HK-2 (cell line): ENCODE measurements around the gene PLEKHA6.

Source experiments
- DNase-seq: peaks from one replicate; pipeline ENCODE4 v3.0.0-alpha.2; 2018; ENCODE audit not compliant: unreplicated experiment

The PLEKHA6 gene

GRCh38 chr1:204212715-204213114 lies 147.0 kb downstream of the PLEKHA6 start:
- no peak for DNase-seq

DNA sequence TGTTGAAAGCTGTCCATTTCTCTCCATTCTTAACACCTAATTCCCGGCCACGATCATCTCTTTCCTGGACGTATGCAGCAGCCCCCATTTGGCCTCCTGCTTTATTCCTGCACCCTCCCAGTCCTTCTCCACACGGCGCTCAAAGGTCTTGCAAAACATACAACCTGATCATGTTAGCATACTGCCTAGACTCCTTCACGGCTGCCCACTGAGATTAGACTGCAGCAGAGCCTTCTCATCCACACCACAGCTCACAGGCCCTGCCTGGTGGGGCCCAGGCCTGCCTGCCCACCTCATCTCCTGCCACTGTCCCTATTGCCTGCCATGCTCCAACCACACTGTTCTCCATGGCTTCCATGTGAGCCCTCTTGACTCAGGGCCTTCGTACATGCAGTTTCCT lies 148.7 kb downstream of the PLEKHA6 start:
- no peak for DNase-seq

DNA sequence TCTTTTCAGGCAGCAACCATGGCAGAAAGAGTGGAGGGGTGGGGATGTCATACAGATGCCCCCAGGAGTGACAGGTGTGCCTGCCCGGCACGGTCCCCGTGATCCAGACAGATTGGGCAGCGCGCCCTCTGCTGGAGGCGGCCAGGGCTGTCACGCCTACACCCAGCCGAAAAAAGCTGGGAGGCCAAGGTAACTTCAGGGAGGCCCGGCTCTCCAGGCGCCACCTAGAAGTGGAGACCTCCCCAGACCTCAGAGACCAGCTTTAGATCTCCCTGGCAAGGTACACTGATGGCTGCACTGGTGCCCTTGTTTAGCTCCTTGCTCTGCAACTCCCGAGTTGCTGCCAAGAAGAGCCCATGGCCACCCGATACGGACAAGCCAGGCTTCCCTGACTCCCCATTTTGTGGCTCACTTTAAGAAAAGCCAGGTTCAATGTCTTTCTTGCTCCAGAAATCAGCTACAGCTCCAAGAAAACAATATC lies 152.6 kb downstream of the PLEKHA6 start:
- peak; percentile 70 for DNase-seq

DNA sequence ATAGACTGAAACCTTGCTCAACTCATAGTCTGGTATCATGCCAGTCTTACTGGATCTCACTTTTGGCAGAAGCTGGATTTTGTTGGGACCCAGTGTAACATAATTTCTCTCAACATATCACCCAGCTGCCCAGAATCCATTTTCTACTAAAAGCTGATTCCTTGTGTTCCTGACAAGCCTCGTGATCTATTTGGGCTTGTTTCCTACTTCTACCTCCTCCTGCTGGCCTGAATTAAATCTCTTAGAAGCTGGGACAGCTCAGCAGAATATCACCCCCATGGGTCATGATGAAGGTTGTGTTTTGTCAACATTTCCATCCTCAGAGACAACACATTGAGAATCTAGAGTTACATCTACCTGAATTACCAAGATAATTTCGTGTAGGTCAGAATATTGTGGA lies 153.6 kb downstream of the PLEKHA6 start:
- DNase-seq, result no peak

GRCh38 chr1:204205486-204205885 lies 154.2 kb downstream of the PLEKHA6 start:
- no peak for DNase-seq

DNA sequence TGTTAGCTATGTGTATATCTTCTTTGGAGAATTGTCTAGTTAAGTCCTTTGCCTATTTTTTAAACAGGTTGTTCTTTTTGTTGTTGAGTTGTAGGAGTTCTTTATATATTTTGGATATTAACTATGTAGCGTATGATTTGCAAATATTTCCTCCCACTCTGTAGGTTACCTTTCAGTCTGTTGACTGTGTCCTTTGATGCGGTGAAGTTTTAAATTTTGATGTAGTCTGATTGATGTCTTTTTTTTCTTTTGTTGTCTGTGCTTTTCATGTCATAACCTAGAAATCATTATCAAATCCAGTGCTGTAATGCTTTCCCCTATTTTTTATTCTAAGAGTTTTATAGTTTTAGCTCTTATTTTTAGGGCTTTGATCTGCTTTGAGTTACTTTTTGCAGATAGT lies 154.8 kb downstream of the PLEKHA6 start:
- DNase-seq, result no peak

DNA sequence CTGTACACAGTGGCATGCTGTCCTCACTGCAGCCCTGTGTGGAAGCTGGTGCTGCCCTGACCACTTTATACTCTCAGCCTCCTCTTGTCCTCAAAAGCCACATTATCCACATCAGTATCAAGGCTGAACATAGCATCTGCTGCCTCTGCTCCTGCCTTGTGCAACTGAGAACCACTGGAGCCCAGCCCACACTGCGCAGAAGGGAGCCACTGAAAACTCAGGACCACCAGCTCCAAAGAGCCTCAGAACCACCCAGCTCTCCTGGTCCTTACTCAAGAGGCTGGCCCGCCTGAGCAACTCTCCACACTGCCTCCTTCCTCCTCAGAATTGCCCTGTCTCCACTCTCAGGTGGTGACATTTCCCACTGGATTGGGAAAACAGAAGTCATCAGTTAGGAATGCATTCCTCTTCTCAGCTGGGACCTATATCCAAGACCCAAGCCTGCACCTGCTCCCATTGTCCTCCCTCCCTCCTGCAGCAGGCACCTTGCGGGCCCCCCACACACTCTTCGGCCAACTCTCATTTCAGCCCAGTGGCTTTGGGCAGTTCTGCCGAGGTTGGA lies 156.4 kb downstream of the PLEKHA6 start:
- DNase-seq, result no peak

DNA sequence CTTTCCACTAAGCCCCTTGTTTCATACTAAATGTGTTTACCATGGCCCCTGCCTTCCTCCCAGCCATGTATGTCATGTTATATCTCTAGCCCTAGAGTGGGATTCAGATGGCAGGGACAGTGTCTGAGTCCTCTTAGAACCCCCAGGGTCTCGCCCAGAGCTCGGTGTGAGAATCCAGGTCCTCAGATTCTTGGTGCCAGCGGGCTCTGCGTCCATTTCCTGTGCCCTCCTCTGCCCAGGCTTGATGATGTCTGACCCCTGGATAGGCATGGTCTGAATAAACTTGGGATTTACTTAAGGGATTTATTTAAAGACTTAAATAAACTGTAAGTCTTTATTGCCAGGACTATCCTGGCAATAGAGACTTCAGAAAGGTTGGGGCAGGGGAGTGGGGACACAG lies 157.2 kb downstream of the PLEKHA6 start:
- no peak for DNase-seq

GRCh38 chr1:204201348-204202040 lies 158.2 kb downstream of the PLEKHA6 start:
- no peak for DNase-seq

GRCh38 chr1:204199579-204199978 lies 160.2 kb downstream of the PLEKHA6 start:
- DNase-seq, result no peak

GRCh38 chr1:204198348-204199340 lies 161.1 kb downstream of the PLEKHA6 start:
- peak; percentile 78 for DNase-seq

- no peak for DNase-seq
Observed at GRCh38 chr1:204197068-204197467, 162.7 kb downstream of the PLEKHA6 start.

- no peak for DNase-seq
Observed at GRCh38 chr1:204196068-204196795, 163.5 kb downstream of the PLEKHA6 start, which contains the start of gene KISS1. KISS1 (minus strand) TSS chr1:204196491; CDS start chr1:204192876, 3,615 bp downstream.

- DNase-seq, result no peak
Observed at GRCh38 chr1:204194771-204195170, 165.0 kb downstream of the PLEKHA6 start.

DNA sequence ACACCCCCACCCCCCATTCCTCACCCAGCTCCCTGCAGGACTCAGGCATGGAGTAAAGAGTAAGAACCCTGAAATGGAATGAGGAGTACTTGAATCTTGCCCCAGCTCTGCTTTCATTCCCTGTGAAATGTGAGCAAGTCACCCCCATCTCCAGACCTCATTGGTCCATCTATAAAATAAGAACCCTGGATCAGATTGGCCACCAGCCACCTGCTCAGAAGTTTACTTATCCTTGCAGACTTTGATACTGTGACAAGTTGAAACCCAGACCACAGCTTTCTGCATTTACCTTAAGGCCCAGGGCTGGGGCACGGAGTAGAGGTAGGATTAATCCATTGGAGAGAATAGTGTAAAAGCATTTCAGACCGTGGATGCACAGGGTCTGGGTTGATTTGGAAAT lies 165.6 kb downstream of the PLEKHA6 start:
- no peak for DNase-seq

DNA sequence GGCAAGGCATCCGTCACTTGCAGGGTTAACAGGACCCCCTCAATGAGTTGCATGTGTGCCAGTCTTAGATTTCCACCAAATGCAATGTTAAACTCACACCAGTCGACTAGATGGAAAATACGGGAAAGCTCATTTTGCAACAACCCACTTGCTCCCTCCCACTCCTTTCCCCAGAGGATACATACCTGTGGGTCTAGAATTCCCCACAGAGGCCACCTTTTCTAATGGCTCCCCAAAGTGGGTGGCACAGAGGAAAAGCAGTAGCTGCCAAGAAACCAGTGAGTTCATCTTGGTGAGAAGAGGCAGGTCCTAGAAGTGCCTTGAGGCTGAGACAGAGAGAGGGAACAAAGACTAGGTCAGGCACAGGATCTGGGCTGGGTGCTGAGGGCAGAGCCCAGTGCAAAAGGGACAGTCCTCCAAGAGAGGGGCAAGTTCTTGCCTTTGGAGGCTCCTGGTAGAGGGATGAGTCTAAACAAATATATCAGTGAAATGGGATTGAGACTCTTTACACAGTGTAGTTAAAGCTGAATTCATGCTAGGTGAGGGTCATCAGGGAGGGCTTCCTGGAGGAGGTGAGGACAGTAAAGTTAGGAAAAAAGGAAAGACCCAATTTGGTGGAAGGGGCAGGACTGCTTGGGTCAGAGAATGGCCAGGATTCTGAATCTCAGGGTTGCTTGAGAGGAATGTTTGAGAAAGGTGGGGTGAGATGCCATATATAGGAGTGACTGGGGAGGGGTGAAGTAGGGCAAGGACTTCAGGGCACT lies 167.0 kb downstream of the PLEKHA6 start:
- no peak for DNase-seq

GRCh38 chr1:204192046-204192445 lies 167.7 kb downstream of the PLEKHA6 start:
- DNase-seq, result no peak

GRCh38 chr1:204191456-204191855 lies 168.3 kb downstream of the PLEKHA6 start:
- no peak for DNase-seq

- no peak for DNase-seq
Observed at GRCh38 chr1:204190212-204191211, 169.2 kb downstream of the PLEKHA6 start.
